Neutrophil (primary cell): ENCODE data around the gene ELMOD1.
"Not testable (repeated sequence)": the region's sequence is repeated elsewhere in the genome, so short reads cannot be mapped to it uniquely, and the experiment has no call there.

Experiments
- H3K27ac ChIP-seq: fragments of 200-600 bp; sonication (generic); 2 replicates; pipeline ENCODE4 v1.5.1; 2016; ENCODE audit warnings: mild to moderate bottlenecking, moderate library complexity
- H3K27me3 ChIP-seq: fragments of 200-600 bp; sonication (generic); 2 replicates; pipeline ENCODE4 v1.6.0; 2016; ENCODE audit warnings: mild to moderate bottlenecking
- H3K36me3 ChIP-seq: fragments of 200-600 bp; sonication (generic); 2 replicates; pipeline ENCODE4 v1.5.1; 2017
- H3K4me1 ChIP-seq, 2 experiments: fragments of 200-600 bp in 1 of 2; sonication (generic) in 1 of 2; 1 replicate in 1 of 2; 2 replicates in 1 of 2; pipeline versions ENCODE4 v1.5.1 to v1.6.1; 2013 to 2016; ENCODE audit warnings: low read depth in 1 of 2, low read length in 1 of 2, mild to moderate bottlenecking in 1 of 2, moderate library complexity in 1 of 2; ENCODE audit not compliant: control insufficient read depth in 1 of 2, insufficient read depth in 1 of 2
- H3K4me3 ChIP-seq, 2 experiments: fragments of 200-600 bp in 1 of 2; sonication (generic) in 1 of 2; 1 replicate in 1 of 2; 2 replicates in 1 of 2; pipeline ENCODE4 v1.5.1; 2013 to 2016; ENCODE audit warnings: low read depth in 1 of 2, low read length in 1 of 2, mild to moderate bottlenecking in 1 of 2, moderate library complexity in 1 of 2
- H3K9me3 ChIP-seq: fragments of 200-600 bp; sonication (generic); 2 replicates; pipeline ENCODE4 v1.5.1; 2016
- CTCF ChIP-seq: fragments of 200-600 bp; sonication (generic); IDR thresholded peaks from 2 replicates; pipeline ENCODE4 v1.5.1; 2016; ENCODE audit warnings: antibody characterized with exemption

ELMOD1 gene

GRCh38 chr11:107565219-107565937, 25.6 kb upstream of the ELMOD1 start, which contains the start of gene ALKBH8:
Gene ALKBH8, minus strand, starts transcription at chr11:107565735. Its CDS starts 4,842 bp downstream, at chr11:107560893.
- H3K36me3 ChIP-seq, result no peaks in the 10 kb centered on the region
- peaks cover 25% of the 10 kb centered on the region for H3K27me3 ChIP-seq
- H3K4me3 ChIP-seq, result peak within 1 kb of the TSS; percentile 60 to 76
- no peaks in the 10 kb centered on the region for H3K9me3 ChIP-seq
- H3K4me1 ChIP-seq, result peaks cover 9 to 14% of the 10 kb centered on the region in 2 experiments
- no peak for TF ChIP-seq CTCF
- peak within 1 kb of the TSS; percentile 69 for H3K27ac ChIP-seq

GRCh38 chr11:107565955-107566501, 24.9 kb upstream of the ELMOD1 start:
- H3K27me3 ChIP-seq, result peaks cover 27% of the 10 kb centered on the region
- peak overlapping the region; percentile 69 for H3K27ac ChIP-seq
- peak overlapping the region; percentile 60 to 76 for H3K4me3 ChIP-seq
- H3K36me3 ChIP-seq, H3K9me3 ChIP-seq: not testable (repeated sequence)
- H3K4me1 ChIP-seq, result peaks cover 9 to 14% of the 10 kb centered on the region in 2 experiments

GRCh38 chr11:107566569-107566968, 24.4 kb upstream of the ELMOD1 start:
- Histone ChIP-seq H3K9me3 (no peaks in the 10 kb centered on the region), H3K36me3 (no peaks in the 10 kb centered on the region), H3K27ac (no peak overlapping the region), H3K27me3 (peaks cover 29% of the 10 kb centered on the region), H3K4me1 (peaks cover 9 to 14% of the 10 kb centered on the region in 2 experiments), H3K4me3 (no peak overlapping the region)
- no peak for TF ChIP-seq CTCF

GRCh38 chr11:107567739-107568335, 23.1 kb upstream of the ELMOD1 start:
- TF ChIP-seq CTCF, result no peak
- Histone ChIP-seq H3K4me3 (no peak overlapping the region), H3K27me3 (peaks cover 40% of the 10 kb centered on the region), H3K9me3 (no peaks in the 10 kb centered on the region), H3K27ac (no peak overlapping the region), H3K4me1 (peaks cover 9 to 14% of the 10 kb centered on the region in 2 experiments), H3K36me3 (no peaks in the 10 kb centered on the region)

GRCh38 chr11:107570015-107570414, 20.9 kb upstream of the ELMOD1 start:
- TF ChIP-seq CTCF, result no peak
- no peaks in the 10 kb centered on the region for H3K36me3 ChIP-seq
- peaks cover 45% of the 10 kb centered on the region for H3K27me3 ChIP-seq
- H3K4me3 ChIP-seq, result no peak overlapping the region
- peaks cover 6 to 10% of the 10 kb centered on the region in 2 experiments for H3K4me1 ChIP-seq
- no peaks in the 10 kb centered on the region for H3K9me3 ChIP-seq
- no peak overlapping the region for H3K27ac ChIP-seq

GRCh38 chr11:107573438-107573837, 17.5 kb upstream of the ELMOD1 start:
- Histone ChIP-seq H3K27me3 (peaks cover 40% of the 10 kb centered on the region), H3K4me3 (no peak overlapping the region), H3K27ac (no peak overlapping the region), H3K4me1 (no peaks in the 10 kb centered on the region), H3K36me3 (no peaks in the 10 kb centered on the region), H3K9me3 (no peaks in the 10 kb centered on the region)
- TF ChIP-seq CTCF, result no peak

GRCh38 chr11:107576497-107577345, 14.2 kb upstream of the ELMOD1 start:
- H3K27me3 ChIP-seq, result peaks cover 22% of the 10 kb centered on the region
- H3K27ac ChIP-seq, H3K36me3 ChIP-seq, H3K4me3 ChIP-seq, H3K9me3 ChIP-seq, H3K4me1 ChIP-seq: not testable (repeated sequence)
